ENCODE data around the gene PRTFDC1.
"Not testable (repeated sequence)": the region's sequence is repeated elsewhere in the genome, so short reads cannot be mapped to it uniquely, and the experiment has no call there.

The PRTFDC1 gene

DNA sequence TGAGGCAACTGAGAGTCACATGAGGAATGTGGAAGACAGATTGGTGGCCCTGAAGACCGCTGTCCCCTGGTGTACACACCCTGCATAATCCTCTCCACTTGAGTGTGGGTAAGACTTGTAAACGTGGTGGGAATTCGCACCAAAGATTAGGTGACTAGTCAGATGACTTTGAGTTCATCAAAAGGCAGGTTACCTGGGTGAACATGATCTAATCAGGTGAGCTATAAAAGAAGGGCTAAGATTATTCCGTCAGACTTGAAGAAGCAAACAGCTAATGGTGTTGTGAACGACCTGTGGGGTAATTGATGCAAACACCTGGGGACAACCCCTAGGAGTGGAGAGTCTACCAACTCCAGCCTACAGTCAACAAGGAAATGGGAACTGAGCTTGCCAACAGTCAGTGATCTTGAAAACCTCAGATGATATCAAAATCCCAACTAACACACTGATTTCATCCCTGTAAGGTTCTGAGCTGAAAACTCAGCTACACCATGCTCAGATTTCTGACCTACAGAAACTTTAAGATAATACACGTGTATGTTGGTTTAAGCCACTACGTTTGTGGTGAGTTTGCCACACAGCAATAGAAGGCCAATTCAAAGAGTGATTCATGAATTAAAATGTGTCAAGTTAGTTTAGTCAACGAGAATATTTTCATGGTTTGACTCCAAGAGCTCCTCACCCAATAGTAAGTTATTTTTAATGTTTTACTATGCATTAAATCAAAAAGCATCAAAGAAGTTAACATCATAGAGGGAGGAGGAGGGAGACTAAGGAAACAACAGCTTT, 16.7 kb downstream of the PRTFDC1 start:
- H3K27me3 ChIP-seq (replicated peaks; ENCODE audit: control insufficient read depth, insufficient read depth, low read length, poor library complexity, severe bottlenecking), result no peaks in the 10 kb centered on the region
- no peak for DNase-seq
- H3K4me1 ChIP-seq (ENCODE audit: control insufficient read depth, insufficient read depth, low read length, poor library complexity, severe bottlenecking), result no peaks in the 10 kb centered on the region
- no peaks in the 10 kb centered on the region for H3K36me3 ChIP-seq (ENCODE audit: control insufficient read depth, insufficient read depth, low read length)
- H3K27ac ChIP-seq (ENCODE audit: insufficient read depth, low read length, poor library complexity, severe bottlenecking), result no peak overlapping the region
- no peak overlapping the region for H3K4me3 ChIP-seq (ENCODE audit: insufficient read depth, low read depth, low read length, poor library complexity, severe bottlenecking)
- no peaks in the 10 kb centered on the region for H3K9me3 ChIP-seq (ENCODE audit: control insufficient read depth, low read length)

DNA sequence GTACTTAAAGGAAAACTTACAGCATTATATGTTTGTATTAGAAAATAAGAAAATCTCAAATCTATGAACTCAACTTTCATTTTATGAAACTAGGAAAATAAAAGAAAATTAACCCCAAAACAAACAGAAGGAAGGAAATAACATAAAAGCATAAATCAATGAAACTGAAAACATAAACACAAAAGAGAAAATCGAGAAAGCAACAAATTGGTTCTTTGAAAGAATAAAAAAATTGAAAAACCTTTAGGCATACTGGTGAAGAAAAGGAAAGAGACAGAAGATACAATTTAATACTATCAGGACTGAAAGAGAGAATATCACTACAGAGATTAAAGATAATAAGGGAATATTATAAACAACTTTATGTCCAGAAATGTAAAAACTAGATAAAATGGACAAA, 21.2 kb downstream of the PRTFDC1 start:
- Histone ChIP-seq H3K27ac (ENCODE audit: insufficient read depth, low read length, poor library complexity, severe bottlenecking) (no peak overlapping the region), H3K9me3 (ENCODE audit: control insufficient read depth, low read length) (no peaks in the 10 kb centered on the region), H3K4me3 (ENCODE audit: insufficient read depth, low read depth, low read length, poor library complexity, severe bottlenecking) (no peak overlapping the region), H3K4me1 (ENCODE audit: control insufficient read depth, insufficient read depth, low read length, poor library complexity, severe bottlenecking) (no peaks in the 10 kb centered on the region), H3K27me3 (replicated peaks; ENCODE audit: control insufficient read depth, insufficient read depth, low read length, poor library complexity, severe bottlenecking) (no peaks in the 10 kb centered on the region), H3K36me3 (ENCODE audit: control insufficient read depth, insufficient read depth, low read length) (no peaks in the 10 kb centered on the region)
- no peak for DNase-seq

DNA sequence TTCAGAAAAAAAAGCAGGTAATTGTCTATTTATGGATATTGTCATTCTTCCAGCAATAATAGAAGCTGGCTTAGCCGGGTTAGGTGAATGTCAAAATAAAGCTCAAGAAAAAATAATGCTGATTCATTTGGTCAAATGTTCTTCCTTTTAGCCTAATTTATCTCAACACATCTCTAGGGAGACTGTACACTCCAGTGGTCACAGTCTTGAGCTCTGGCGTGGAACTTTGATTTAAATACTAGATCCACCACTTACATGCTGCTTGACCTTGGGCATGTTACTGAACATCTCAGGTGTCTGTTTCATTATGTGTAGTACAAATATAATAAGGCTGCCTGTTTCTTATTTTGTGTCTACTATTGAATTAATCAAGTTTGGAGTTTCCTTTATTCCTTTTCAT, 22.0 kb downstream of the PRTFDC1 start:
- Histone ChIP-seq H3K27ac (ENCODE audit: insufficient read depth, low read length, poor library complexity, severe bottlenecking) (no peak overlapping the region), H3K4me3 (ENCODE audit: insufficient read depth, low read depth, low read length, poor library complexity, severe bottlenecking) (no peak overlapping the region), H3K36me3 (ENCODE audit: control insufficient read depth, insufficient read depth, low read length) (no peaks in the 10 kb centered on the region), H3K4me1 (ENCODE audit: control insufficient read depth, insufficient read depth, low read length, poor library complexity, severe bottlenecking) (no peaks in the 10 kb centered on the region), H3K27me3 (replicated peaks; ENCODE audit: control insufficient read depth, insufficient read depth, low read length, poor library complexity, severe bottlenecking) (no peaks in the 10 kb centered on the region), H3K9me3 (ENCODE audit: control insufficient read depth, low read length) (no peaks in the 10 kb centered on the region)
- DNase-seq, result no peak

DNA sequence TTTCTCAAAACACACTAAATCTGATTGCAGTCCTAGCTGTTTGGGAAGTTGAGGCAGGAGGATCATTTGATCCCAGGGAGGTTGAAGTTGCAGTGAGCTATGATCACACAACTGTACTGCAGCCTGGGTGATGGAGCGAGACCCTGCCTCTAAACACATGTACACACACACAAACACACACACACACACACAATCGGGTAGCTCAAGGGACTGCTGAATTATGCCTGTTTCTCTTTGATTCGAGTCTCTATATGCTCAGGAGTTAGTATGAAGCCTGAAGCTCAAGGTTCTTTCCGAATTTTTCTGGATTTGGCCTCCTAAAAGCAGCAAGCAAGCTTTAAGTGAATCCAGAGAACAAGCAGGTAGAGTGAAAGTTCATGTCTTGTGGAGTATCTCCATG, 22.5 kb downstream of the PRTFDC1 start:
- H3K27ac ChIP-seq (ENCODE audit: insufficient read depth, low read length, poor library complexity, severe bottlenecking), result no peak overlapping the region
- H3K4me1 ChIP-seq (ENCODE audit: control insufficient read depth, insufficient read depth, low read length, poor library complexity, severe bottlenecking), result no peaks in the 10 kb centered on the region
- no peak for DNase-seq

DNA sequence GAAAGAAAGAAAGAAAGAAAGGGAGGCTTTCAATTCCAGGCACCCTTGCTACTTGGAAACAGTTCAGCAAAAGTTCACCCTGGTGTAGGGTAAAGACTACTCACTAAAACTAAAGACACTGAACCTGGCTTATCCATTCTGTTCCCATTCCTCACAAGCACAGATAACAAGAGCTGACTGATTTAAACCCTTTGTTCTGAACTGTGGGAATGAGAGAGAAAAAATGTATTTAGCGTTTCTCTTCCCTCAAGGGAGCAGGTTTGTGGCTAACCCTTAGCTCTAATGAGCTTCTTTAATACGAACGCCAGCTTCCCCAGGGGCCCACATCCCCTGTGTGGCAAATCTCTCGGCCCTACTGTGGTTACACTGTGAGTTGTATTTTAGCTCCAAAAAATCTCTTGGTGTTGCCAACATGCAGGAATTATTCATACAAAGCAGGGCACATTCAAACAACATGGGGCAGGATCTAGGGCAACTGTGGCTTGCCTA, 23.3 kb downstream of the PRTFDC1 start:
- Histone ChIP-seq H3K36me3 (ENCODE audit: control insufficient read depth, insufficient read depth, low read length) (no peaks in the 10 kb centered on the region), H3K4me3 (ENCODE audit: insufficient read depth, low read depth, low read length, poor library complexity, severe bottlenecking) (no peak overlapping the region), H3K9me3 (ENCODE audit: control insufficient read depth, low read length) (no peaks in the 10 kb centered on the region), H3K27ac (ENCODE audit: insufficient read depth, low read length, poor library complexity, severe bottlenecking) (no peak overlapping the region), H3K4me1 (ENCODE audit: control insufficient read depth, insufficient read depth, low read length, poor library complexity, severe bottlenecking) (no peaks in the 10 kb centered on the region), H3K27me3 (replicated peaks; ENCODE audit: control insufficient read depth, insufficient read depth, low read length, poor library complexity, severe bottlenecking) (no peaks in the 10 kb centered on the region)
- no peak for DNase-seq

More for the DNA sequence above, 22.5 kb downstream of the PRTFDC1 start:
- H3K27me3 ChIP-seq (replicated peaks; ENCODE audit: control insufficient read depth, insufficient read depth, low read length, poor library complexity, severe bottlenecking), result no peaks in the 10 kb centered on the region
- H3K4me3 ChIP-seq (ENCODE audit: insufficient read depth, low read depth, low read length, poor library complexity, severe bottlenecking), result no peak overlapping the region
- H3K9me3 ChIP-seq (ENCODE audit: control insufficient read depth, low read length), result no peaks in the 10 kb centered on the region
- H3K36me3 ChIP-seq (ENCODE audit: control insufficient read depth, insufficient read depth, low read length), result no peaks in the 10 kb centered on the region

DNA sequence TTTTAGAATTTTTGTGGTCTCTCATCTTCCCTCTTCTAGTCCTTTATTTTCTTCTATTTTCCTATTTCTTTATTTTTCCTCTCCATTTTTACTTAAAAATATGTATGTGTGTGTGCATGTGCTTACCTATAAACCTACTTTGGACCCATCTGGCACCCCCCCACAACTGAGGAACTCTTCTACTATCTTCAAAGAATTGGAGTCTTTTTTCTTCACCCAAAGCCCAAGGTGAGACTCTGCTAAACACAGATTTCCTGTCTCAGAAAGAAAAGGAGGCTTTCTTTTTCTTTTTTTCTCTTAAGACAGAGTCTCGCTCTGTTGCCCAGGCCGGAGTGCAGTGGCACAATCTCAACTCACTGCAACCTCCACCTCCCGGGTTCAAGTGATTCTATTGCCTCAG, 24.2 kb downstream of the PRTFDC1 start:
- H3K36me3 ChIP-seq (ENCODE audit: control insufficient read depth, insufficient read depth, low read length), result no peaks in the 10 kb centered on the region
- H3K27ac ChIP-seq (ENCODE audit: insufficient read depth, low read length, poor library complexity, severe bottlenecking), result no peak overlapping the region
- no peak for DNase-seq
- H3K9me3 ChIP-seq (ENCODE audit: control insufficient read depth, low read length), result no peaks in the 10 kb centered on the region
- H3K4me1 ChIP-seq (ENCODE audit: control insufficient read depth, insufficient read depth, low read length, poor library complexity, severe bottlenecking), result no peaks in the 10 kb centered on the region
- no peak overlapping the region for H3K4me3 ChIP-seq (ENCODE audit: insufficient read depth, low read depth, low read length, poor library complexity, severe bottlenecking)
- H3K27me3 ChIP-seq (replicated peaks; ENCODE audit: control insufficient read depth, insufficient read depth, low read length, poor library complexity, severe bottlenecking), result no peaks in the 10 kb centered on the region

DNA sequence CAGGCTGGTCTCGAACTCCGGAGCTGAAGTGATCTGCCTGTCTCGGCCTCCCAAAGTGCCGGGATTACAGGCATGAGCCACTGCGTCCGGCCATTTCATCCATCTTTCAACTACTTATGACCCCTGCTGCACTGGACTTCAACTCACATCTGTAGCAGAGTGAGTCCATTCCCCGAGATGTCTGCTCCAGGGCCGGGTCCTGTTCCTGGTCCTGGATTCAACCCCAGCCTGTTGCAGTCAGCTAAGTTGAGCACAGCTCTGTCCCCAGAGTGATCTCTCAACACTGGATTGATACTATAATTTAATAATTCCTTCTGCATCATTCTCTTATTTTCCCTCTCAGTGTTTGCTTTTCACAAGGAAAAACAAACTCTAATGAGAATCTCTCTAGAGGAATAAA, 25.8 kb downstream of the PRTFDC1 start:
- no peak for DNase-seq
- Histone ChIP-seq H3K27ac (ENCODE audit: insufficient read depth, low read length, poor library complexity, severe bottlenecking) (no peak overlapping the region), H3K27me3 (replicated peaks; ENCODE audit: control insufficient read depth, insufficient read depth, low read length, poor library complexity, severe bottlenecking) (no peaks in the 10 kb centered on the region), H3K36me3 (ENCODE audit: control insufficient read depth, insufficient read depth, low read length) (no peaks in the 10 kb centered on the region), H3K4me3 (ENCODE audit: insufficient read depth, low read depth, low read length, poor library complexity, severe bottlenecking) (no peak overlapping the region), H3K9me3 (ENCODE audit: control insufficient read depth, low read length) (no peaks in the 10 kb centered on the region), H3K4me1 (ENCODE audit: control insufficient read depth, insufficient read depth, low read length, poor library complexity, severe bottlenecking) (no peaks in the 10 kb centered on the region)

DNA sequence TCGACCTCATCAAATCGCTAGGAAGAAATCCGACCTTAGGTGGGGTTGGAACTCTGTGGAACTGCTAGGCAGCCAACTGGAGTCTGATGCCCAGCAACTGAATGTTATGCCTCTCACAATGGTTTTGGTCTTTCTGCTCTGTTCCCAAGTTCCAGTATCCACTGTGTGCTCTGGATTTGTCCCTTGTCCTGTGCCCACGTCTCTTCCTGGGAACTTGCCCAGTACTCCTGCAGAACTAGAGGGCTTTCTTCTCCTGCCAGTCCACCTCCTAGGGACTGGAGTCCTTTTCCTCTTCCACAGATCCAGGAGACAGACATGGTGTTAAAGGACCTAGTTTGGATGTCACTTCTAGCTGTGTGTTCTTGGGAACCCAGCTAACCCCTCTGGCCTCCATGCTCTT, 26.6 kb downstream of the PRTFDC1 start:
- no peaks in the 10 kb centered on the region for H3K9me3 ChIP-seq (ENCODE audit: control insufficient read depth, low read length)
- H3K36me3 ChIP-seq (ENCODE audit: control insufficient read depth, insufficient read depth, low read length), result no peaks in the 10 kb centered on the region
- no peak for DNase-seq
- no peak overlapping the region for H3K4me3 ChIP-seq (ENCODE audit: insufficient read depth, low read depth, low read length, poor library complexity, severe bottlenecking)
- H3K27me3 ChIP-seq (replicated peaks; ENCODE audit: control insufficient read depth, insufficient read depth, low read length, poor library complexity, severe bottlenecking), result no peaks in the 10 kb centered on the region
- H3K4me1 ChIP-seq (ENCODE audit: control insufficient read depth, insufficient read depth, low read length, poor library complexity, severe bottlenecking), result peaks cover 6% of the 10 kb centered on the region
- no peak overlapping the region for H3K27ac ChIP-seq (ENCODE audit: insufficient read depth, low read length, poor library complexity, severe bottlenecking)

DNA sequence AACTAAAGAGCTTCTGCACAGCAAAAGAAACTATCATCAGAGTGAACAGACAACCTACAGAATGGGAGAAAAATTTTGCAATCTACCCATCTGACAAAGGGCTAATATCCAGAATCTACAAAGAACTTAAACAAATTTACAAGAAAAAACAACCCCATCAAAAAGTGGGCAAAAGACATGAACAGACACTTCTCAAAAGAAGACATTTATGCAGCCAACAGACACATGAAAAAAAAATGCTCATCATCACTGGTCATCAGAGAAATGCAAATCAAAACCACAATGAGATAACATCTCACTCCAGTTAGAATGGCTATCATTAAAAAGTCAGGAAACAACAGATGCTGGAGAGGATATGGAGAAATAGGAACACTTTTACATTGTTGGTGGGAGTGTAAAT, 27.9 kb downstream of the PRTFDC1 start:
- not testable (repeated sequence) for H3K27me3 ChIP-seq (replicated peaks; ENCODE audit: control insufficient read depth, insufficient read depth, low read length, poor library complexity, severe bottlenecking); H3K27ac ChIP-seq (ENCODE audit: insufficient read depth, low read length, poor library complexity, severe bottlenecking); H3K4me3 ChIP-seq (ENCODE audit: insufficient read depth, low read depth, low read length, poor library complexity, severe bottlenecking); H3K4me1 ChIP-seq (ENCODE audit: control insufficient read depth, insufficient read depth, low read length, poor library complexity, severe bottlenecking); H3K9me3 ChIP-seq (ENCODE audit: control insufficient read depth, low read length); DNase-seq; H3K36me3 ChIP-seq (ENCODE audit: control insufficient read depth, insufficient read depth, low read length)

DNA sequence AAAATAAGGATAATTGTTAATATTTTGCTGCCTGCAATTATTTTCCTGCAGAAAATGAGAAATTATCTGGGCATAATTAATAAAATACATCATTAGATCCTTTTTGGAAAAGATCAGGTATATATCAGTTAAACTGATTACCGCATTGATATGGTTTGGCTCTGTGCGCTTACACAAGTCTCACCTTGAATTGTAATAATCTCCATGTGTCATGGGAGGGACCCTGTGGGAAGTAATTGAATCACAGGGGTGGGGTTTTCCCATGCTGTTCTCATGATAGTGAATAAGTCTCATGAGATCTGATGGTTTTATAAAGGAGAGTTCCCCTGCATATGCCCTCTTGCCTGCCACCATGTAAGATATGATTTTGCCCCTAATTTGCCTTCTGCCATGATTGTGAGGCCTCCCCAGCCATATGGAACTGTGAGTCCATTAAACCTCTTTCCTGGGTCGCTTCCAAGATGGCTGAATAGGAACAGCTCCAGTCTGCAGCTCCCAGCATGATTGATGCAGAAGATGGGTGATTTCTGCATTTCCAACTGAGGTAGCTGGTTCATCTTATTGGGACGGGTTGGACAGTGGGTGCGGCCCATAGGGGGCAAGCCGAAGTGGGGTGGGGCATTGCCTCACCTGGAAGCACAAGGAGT, 30.1 kb downstream of the PRTFDC1 start:
- not testable (repeated sequence) for H3K27ac ChIP-seq (ENCODE audit: insufficient read depth, low read length, poor library complexity, severe bottlenecking); DNase-seq; H3K4me3 ChIP-seq (ENCODE audit: insufficient read depth, low read depth, low read length, poor library complexity, severe bottlenecking); H3K4me1 ChIP-seq (ENCODE audit: control insufficient read depth, insufficient read depth, low read length, poor library complexity, severe bottlenecking); H3K9me3 ChIP-seq (ENCODE audit: control insufficient read depth, low read length); H3K36me3 ChIP-seq (ENCODE audit: control insufficient read depth, insufficient read depth, low read length); H3K27me3 ChIP-seq (replicated peaks; ENCODE audit: control insufficient read depth, insufficient read depth, low read length, poor library complexity, severe bottlenecking)

Measured in effector memory CD4-positive, alpha-beta T cell (primary cell).